Sigmoid colon (tissue), 7 donors: Measurements from ENCODE around the gene SLC25A36. TPM values are rescaled to one million over a fixed set of nuclear protein-coding genes. Genes with fewer than 3 reads are reported as not detected.
"Not testable (repeated sequence)": the region's sequence is repeated elsewhere in the genome, so short reads cannot be mapped to it uniquely, and the experiment has no call there.

Experiments
- DNase-seq: peaks from one replicate; pipeline ENCODE4 v3.0.0-alpha.2; 2019
- H3K27ac ChIP-seq, 4 donors: fragments of 200-600 bp; sonication (generic); one replicate each; pipeline ENCODE4 v1.5.1; 2016 to 2019; ENCODE audit warnings: mild to moderate bottlenecking in 1 of 4
- H3K27me3 ChIP-seq, 3 donors: fragments of 200-600 bp; sonication (generic); one replicate each; pipeline ENCODE4 v1.5.1; 2019; ENCODE audit warnings: mild to moderate bottlenecking in 1 of 3
- H3K36me3 ChIP-seq, 4 donors: fragments of 200-600 bp; sonication (generic); one replicate each; pipeline ENCODE4 v1.5.1; 2016 to 2019
- H3K4me1 ChIP-seq, 4 donors: fragments of 200-600 bp; sonication (generic); one replicate each; pipeline ENCODE4 v1.5.1; 2017 to 2019
- H3K4me3 ChIP-seq, 4 donors: fragments of 200-600 bp; sonication (generic); one replicate each; pipeline ENCODE4 v1.5.1; 2017 to 2019; ENCODE audit warnings: mild to moderate bottlenecking in 2 of 4, moderate library complexity in 1 of 4
- H3K9me3 ChIP-seq, 4 donors: fragments of 200-600 bp in 3 of 4; sonication (generic) in 3 of 4; one replicate each; pipeline versions ENCODE4 v1.5.1 to v1.6.1; 2013 to 2019
- EP300 ChIP-seq, 4 donors: sonication (generic); formaldehyde crosslinking; IDR thresholded peaks; one replicate each; pipeline ENCODE4 v1.6.1; 2017; ENCODE audit warnings: antibody characterized with exemption in 4 of 4
- POLR2A ChIP-seq, 2 donors: fragments of 450-650 bp; IDR thresholded peaks; one replicate each; pipeline ENCODE4 v1.6.1; 2016; ENCODE audit warnings: antibody characterized with exemption in 2 of 2, mild to moderate bottlenecking in 2 of 2, moderate library complexity in 2 of 2
- POLR2AphosphoS5 ChIP-seq, 4 donors: sonication (generic); formaldehyde crosslinking; IDR thresholded peaks; one replicate each; pipeline ENCODE4 v1.6.1; 2017; ENCODE audit warnings: antibody characterized with exemption in 4 of 4
- WGBS, 2 donors: extraction: QIAGEN DNeasy Blood & Tissue Kit; methylation state at CpG; one replicate each; pipeline ENCODE4 v1.1.7; 2013; 5-methylcytosine and 5-hydroxymethylcytosine counted together
- intact Hi-C: fragments of 100-400 bp; cut with DNase I; formaldehyde crosslinking; loops from one replicate; pipeline ENCODE4 v1.15.1; 2023
- polyA plus RNA-seq, 3 donors: library from polyadenylated mRNA; stranded (reverse); fragments of 200-250 nt; gene quantifications; one replicate each; pipeline ENCODE4 v1.2.3, GENCODE V29; 2013
- total RNA-seq, 4 donors: library from RNA; depleted of rRNA; stranded (reverse); fragments of >200 nt; gene quantifications; one replicate each; pipeline ENCODE4 v1.1.0, GENCODE V29; 2016
- TF ChIP-seq, protein P1 (sequence below), 4 experiments: fragments of 450-650 bp in 3 of 4; fragments of 200-600 bp in 1 of 4; IDR thresholded peaks; one replicate each; pipeline ENCODE4 v1.5.1; 2016 to 2019; ENCODE audit warnings: antibody characterized with exemption in 4 of 4, mild to moderate bottlenecking in 3 of 4, moderate library complexity in 2 of 4
- donor health status: healthy with polysubstance abuse.
- donor health status: Bipolar disorder and iron deficiency.
- donor health status: healthy.

Gene SLC25A36
- total and polyA plus RNA-seq, 7 donors = 8.8 to 139 (median 67.0) TPM

GRCh38 chr3:141011232-141011996 is 69.8 kb downstream of the SLC25A36 start:
- H3K4me3 ChIP-seq = no peak overlapping the region
- no peak overlapping the region for H3K27ac ChIP-seq
- no peaks in the 10 kb centered on the region for H3K27me3 ChIP-seq
- WGBS, 2 donors = 16 to 20% methylated on average over 13 of the region's 13 CpGs
- intact Hi-C loops = loop anchor here (2.0 kb wide), 2 partner anchors 95 to 181 kb away; no protein-coding TSS in a partner anchor
- TF ChIP-seq POLR2AphosphoS5 (IDR thresholded peaks at IDR 0.05) (no peak), EP300 (IDR thresholded peaks at IDR 0.05) (no peak), POLR2A (IDR thresholded peaks at IDR 0.05) (no peak)
- TF ChIP-seq, protein P1, sequence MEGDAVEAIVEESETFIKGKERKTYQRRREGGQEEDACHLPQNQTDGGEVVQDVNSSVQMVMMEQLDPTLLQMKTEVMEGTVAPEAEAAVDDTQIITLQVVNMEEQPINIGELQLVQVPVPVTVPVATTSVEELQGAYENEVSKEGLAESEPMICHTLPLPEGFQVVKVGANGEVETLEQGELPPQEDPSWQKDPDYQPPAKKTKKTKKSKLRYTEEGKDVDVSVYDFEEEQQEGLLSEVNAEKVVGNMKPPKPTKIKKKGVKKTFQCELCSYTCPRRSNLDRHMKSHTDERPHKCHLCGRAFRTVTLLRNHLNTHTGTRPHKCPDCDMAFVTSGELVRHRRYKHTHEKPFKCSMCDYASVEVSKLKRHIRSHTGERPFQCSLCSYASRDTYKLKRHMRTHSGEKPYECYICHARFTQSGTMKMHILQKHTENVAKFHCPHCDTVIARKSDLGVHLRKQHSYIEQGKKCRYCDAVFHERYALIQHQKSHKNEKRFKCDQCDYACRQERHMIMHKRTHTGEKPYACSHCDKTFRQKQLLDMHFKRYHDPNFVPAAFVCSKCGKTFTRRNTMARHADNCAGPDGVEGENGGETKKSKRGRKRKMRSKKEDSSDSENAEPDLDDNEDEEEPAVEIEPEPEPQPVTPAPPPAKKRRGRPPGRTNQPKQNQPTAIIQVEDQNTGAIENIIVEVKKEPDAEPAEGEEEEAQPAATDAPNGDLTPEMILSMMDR (IDR thresholded peaks at IDR 0.05) = peak; percentile 51 to 77 (median 62)
- DNase-seq = peak; percentile 88
- no peaks in the 10 kb centered on the region for H3K36me3 ChIP-seq
- H3K4me1 ChIP-seq = no peaks in the 10 kb centered on the region
- H3K9me3 ChIP-seq = no peaks in the 10 kb centered on the region

DNA sequence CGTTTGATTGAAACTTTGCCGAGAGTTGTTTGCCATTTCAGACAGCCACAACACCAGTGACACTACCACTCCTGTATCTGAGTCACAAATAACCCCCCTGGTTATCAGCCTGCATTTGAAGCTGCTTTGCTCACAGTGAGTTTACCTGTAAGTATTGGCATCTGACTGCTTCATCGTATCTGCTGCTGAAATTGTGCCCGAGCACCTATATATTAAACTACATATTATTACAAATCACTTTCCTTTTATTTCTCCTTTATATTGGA is 70.3 kb downstream of the SLC25A36 start:
- Histone ChIP-seq H3K4me3 (no peak overlapping the region), H3K4me1 (no peaks in the 10 kb centered on the region), H3K9me3 (no peaks in the 10 kb centered on the region), H3K27me3 (no peaks in the 10 kb centered on the region), H3K36me3 (no peaks in the 10 kb centered on the region), H3K27ac (no peak overlapping the region)
- TF ChIP-seq, protein P1 (IDR thresholded peaks at IDR 0.05) = no peak
- WGBS, 2 donors = 49 to 56% methylated on average over 4 of the region's 4 CpGs
- DNase-seq = no peak
- intact Hi-C loops = loop anchor here (2.0 kb wide), 2 partner anchors 95 to 181 kb away; no protein-coding TSS in a partner anchor

DNA sequence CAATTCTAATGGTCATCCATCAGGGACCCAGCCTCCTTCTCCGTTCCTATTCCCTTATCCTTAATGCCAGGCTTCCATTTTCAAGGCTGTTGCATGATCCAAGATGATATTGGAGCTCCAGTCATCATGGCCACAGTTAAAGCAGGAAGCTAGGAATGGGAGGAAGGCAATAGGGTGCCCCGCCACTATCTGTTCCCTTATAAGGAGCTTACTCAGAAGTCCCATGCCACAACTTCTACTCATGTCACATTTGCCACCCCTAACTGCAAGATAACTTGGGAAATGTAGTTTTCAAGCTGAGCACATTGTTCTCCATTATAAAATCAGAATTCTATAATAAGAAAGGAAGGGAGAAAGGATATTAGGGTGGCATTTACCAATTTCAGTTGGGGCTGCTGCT is 70.9 kb downstream of the SLC25A36 start:
- intact Hi-C loops = no loop called here
- H3K27ac ChIP-seq = peak overlapping the region in 1 of 4 donors; percentile 21

DNA sequence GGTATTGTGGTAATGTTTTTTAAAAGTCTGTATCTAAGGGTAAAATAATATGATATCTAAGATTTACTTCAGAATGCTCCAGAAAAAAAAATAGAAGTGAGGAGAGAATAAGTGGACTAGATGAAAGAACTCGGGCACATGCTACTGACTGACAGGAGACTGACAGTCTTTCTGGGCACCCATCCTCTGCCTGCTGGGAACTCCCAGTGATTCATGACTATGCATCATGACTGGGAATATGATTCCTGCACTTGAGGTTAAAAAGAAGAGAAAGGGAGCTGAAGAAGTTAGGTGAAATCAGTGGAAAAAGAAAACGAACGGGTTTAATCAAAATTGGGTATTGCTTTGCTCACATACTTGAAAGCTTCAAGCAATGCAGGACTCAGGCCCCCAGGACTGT is 73.8 kb downstream of the SLC25A36 start:
- WGBS, 2 donors = 82 to 87% methylated on average over 3 of the region's 3 CpGs
- no peak for DNase-seq
- Histone ChIP-seq H3K9me3 (no peaks in the 10 kb centered on the region), H3K36me3 (no peaks in the 10 kb centered on the region), H3K4me1 (no peaks in the 10 kb centered on the region), H3K27ac (no peak overlapping the region), H3K4me3 (no peak overlapping the region), H3K27me3 (no peaks in the 10 kb centered on the region)
- intact Hi-C loops = no loop called here
- TF ChIP-seq POLR2AphosphoS5 (IDR thresholded peaks at IDR 0.05) = no peak

More for the DNA sequence above, 70.9 kb downstream of the SLC25A36 start:
- 87 to 90% methylated on average over 2 of the region's 2 CpGs for WGBS, 2 donors
- no peaks in the 10 kb centered on the region for H3K36me3 ChIP-seq
- H3K4me1 ChIP-seq = no peaks in the 10 kb centered on the region
- no peaks in the 10 kb centered on the region for H3K9me3 ChIP-seq
- no peak overlapping the region for H3K4me3 ChIP-seq
- H3K27me3 ChIP-seq = no peaks in the 10 kb centered on the region
- DNase-seq = no peak
- TF ChIP-seq EP300 (IDR thresholded peaks at IDR 0.05) (no peak), POLR2A (IDR thresholded peaks at IDR 0.05) (no peak), POLR2AphosphoS5 (IDR thresholded peaks at IDR 0.05) (no peak)
- TF ChIP-seq, protein P1 (IDR thresholded peaks at IDR 0.05) = no peak

DNA sequence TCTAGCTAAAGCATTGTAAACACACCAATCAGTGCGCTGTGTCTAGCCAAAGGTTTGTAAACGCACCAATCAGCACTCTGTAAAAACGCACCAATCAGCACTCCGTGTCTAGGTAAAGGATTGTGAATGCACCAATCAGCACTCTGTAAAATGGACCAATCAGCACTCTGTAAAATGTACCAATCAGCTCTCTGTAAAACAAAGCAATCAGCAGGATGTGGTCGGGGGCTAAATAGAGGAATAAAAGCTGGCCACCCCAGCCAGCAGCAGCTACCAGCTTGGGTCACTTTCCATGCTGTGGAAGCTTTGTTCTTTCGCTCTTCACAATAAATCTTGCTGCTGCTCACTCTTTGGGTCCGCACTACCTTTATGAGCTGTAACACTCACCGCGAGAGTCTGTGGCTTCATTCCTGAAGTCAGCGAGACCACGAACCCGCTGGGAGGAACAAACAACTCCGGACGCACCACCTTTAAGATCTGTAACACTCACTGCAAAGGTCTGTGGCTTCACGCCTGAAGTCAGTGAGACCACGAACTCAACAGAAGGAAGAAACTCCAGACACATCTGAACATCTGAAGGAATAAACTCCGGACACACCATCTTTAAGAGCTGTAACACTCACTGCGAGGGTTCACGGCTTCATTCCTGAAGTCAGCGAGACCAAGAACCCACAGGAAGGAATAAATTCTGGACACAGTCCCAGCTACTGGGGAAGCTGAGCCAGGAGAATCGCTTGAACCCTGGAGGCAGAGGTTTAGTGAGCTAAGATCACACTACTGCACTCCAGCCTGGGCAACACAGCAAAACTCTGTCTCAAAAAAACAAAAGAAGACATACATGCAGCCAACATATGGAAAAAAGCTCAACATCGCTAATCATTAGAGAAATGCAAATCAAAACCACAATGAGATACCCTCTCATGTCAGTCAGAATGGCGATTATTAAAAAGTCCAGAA is 76.0 kb downstream of the SLC25A36 start:
- 71 to 85% methylated on average over 22 to 23 of the region's 23 CpGs for WGBS, 2 donors
- intact Hi-C loops = not testable (repeated sequence)

More for the DNA sequence above, 76.0 kb downstream of the SLC25A36 start:
- H3K27me3 ChIP-seq, H3K4me1 ChIP-seq, H3K9me3 ChIP-seq, H3K4me3 ChIP-seq, H3K27ac ChIP-seq, H3K36me3 ChIP-seq, DNase-seq: not testable (repeated sequence)
